Anterior cingulate cortex (tissue), 58 donors: ENCODE measurements around the gene CHST3.
"Not testable (repeated sequence)": the region's sequence is repeated elsewhere in the genome, so short reads cannot be mapped to it uniquely, and the experiment has no call there.

Experiments used
- DNase-seq, 58 donors: peaks; one replicate each; lab custom pipeline; 2025; lab: John Stamatoyannopoulos, UW

Gene CHST3

GRCh38 chr10:71964098-71964742 is at the start of gene CHST3:
TSS of gene CHST3 (plus strand) at chr10:71964395. CDS start at chr10:72005843, 41,448 bp downstream.
- peak in 52 of 58 donors; percentile 21 to 83 (median 65) for DNase-seq

GRCh38 chr10:71916827-71917226 is 47.4 kb upstream of the CHST3 start:
- DNase-seq = no peak

- DNase-seq = no peak
Measured at GRCh38 chr10:71918992-71919391, 45.2 kb upstream of the CHST3 start.

- DNase-seq = not testable (repeated sequence)
Measured at GRCh38 chr10:71919956-71920539, 44.1 kb upstream of the CHST3 start.

GRCh38 chr10:71920540-71921323 is 43.5 kb upstream of the CHST3 start:
- no peak for DNase-seq

GRCh38 chr10:71921324-71922027 is 42.7 kb upstream of the CHST3 start:
- DNase-seq = peak in 55 of 58 donors; percentile 4 to 92 (median 65)

- no peak for DNase-seq
Measured at GRCh38 chr10:71923138-71923692, 41.0 kb upstream of the CHST3 start.

GRCh38 chr10:71924771-71925170 is 39.4 kb upstream of the CHST3 start:
- no peak for DNase-seq

GRCh38 chr10:71927159-71927558 is 37.0 kb upstream of the CHST3 start:
- DNase-seq = no peak

GRCh38 chr10:71927776-71928592 is 36.2 kb upstream of the CHST3 start:
- DNase-seq = no peak

- no peak for DNase-seq
Measured at GRCh38 chr10:71931295-71931694, 32.9 kb upstream of the CHST3 start.

- no peak for DNase-seq
Measured at GRCh38 chr10:71933651-71934050, 30.5 kb upstream of the CHST3 start.

- no peak for DNase-seq
Measured at GRCh38 chr10:71938211-71938610, 26.0 kb upstream of the CHST3 start.

GRCh38 chr10:71939304-71939703 is 24.9 kb upstream of the CHST3 start:
- no peak for DNase-seq

GRCh38 chr10:71939861-71940474 is 24.2 kb upstream of the CHST3 start:
- no peak for DNase-seq

- DNase-seq = no peak
Measured at GRCh38 chr10:71940752-71941151, 23.4 kb upstream of the CHST3 start.

- DNase-seq = no peak
Measured at GRCh38 chr10:71941318-71941717, 22.9 kb upstream of the CHST3 start.

GRCh38 chr10:71945819-71946474 is 18.2 kb upstream of the CHST3 start:
- no peak for DNase-seq

GRCh38 chr10:71946700-71947099 is 17.5 kb upstream of the CHST3 start:
- DNase-seq = peak in 23 of 58 donors; percentile 10 to 80 (median 46)
